Keratinocyte (primary cell): ENCODE data around the gene EFR3B. TPM values are rescaled to one million over a fixed set of nuclear protein-coding genes. Genes with fewer than 3 reads are reported as not detected.

ENCODE experiments used
- DNase-seq: peaks from one replicate; pipeline ENCODE4 v3.0.0-alpha.2; 2011; ENCODE audit warnings: low read depth, missing footprints, low spot score
- FAIRE-seq: peaks from 2 replicates; lab custom pipeline; 2011; peaks lifted over from hg19 to GRCh38; lab: Jason Lieb, UNC
- H2AFZ ChIP-seq: 2 replicates; pipeline ENCODE4 v1.6.0; 2012; ENCODE audit warnings: low read length, control low read depth, inconsistent platforms; ENCODE audit not compliant: control insufficient read depth
- H3K27ac ChIP-seq: 2 replicates; pipeline ENCODE4 v1.5.1; 2011; ENCODE audit warnings: low read length; ENCODE audit not compliant: control insufficient read depth, insufficient read depth
- H3K27me3 ChIP-seq: 3 replicates; pipeline ENCODE4 v1.6.0; 2011; ENCODE audit warnings: low read length; ENCODE audit not compliant: control insufficient read depth, insufficient read depth; ENCODE audit errors: extremely low read depth
- H3K36me3 ChIP-seq, 2 experiments: 2 replicates in 1 of 2; 3 replicates in 1 of 2; pipeline ENCODE4 v1.5.1; 2011; ENCODE audit warnings: low read length in 2 of 2, mild to moderate bottlenecking in 1 of 2; ENCODE audit not compliant: control insufficient read depth in 2 of 2, insufficient read depth in 2 of 2; ENCODE audit errors: extremely low read depth in 1 of 2
- H3K4me1 ChIP-seq: 3 replicates; pipeline ENCODE4 v1.5.1; 2011; ENCODE audit warnings: low read length; ENCODE audit not compliant: control insufficient read depth, insufficient read depth; ENCODE audit errors: extremely low read depth
- H3K4me2 ChIP-seq: 3 replicates; pipeline ENCODE4 v1.6.0; 2011; ENCODE audit warnings: low read depth, low read length; ENCODE audit not compliant: control insufficient read depth, insufficient read depth; ENCODE audit errors: extremely low read depth
- H3K4me3 ChIP-seq, 3 experiments: fragments of 200-600 bp in 1 of 3; sonication (generic) in 1 of 3; 2 replicates in 2 of 3; 3 replicates in 1 of 3; pipeline ENCODE4 v1.5.1; 2011 to 2016; ENCODE audit warnings: low read length in 3 of 3, mild to moderate bottlenecking in 3 of 3, control low read depth in 2 of 3, inconsistent platforms in 1 of 3, low read depth in 1 of 3, mixed read lengths in 1 of 3, mixed run types in 1 of 3, moderate library complexity in 1 of 3; ENCODE audit not compliant: control insufficient read depth in 2 of 3, insufficient read depth in 2 of 3; ENCODE audit errors: extremely low read depth in 1 of 3
- H3K79me2 ChIP-seq: 2 replicates; pipeline ENCODE4 v1.6.0; 2012; ENCODE audit warnings: low read length; ENCODE audit not compliant: control insufficient read depth, insufficient read depth
- H3K9ac ChIP-seq: 3 replicates; pipeline ENCODE4 v1.6.0; 2011; ENCODE audit warnings: low read length; ENCODE audit not compliant: control insufficient read depth, insufficient read depth; ENCODE audit errors: extremely low read depth
- H3K9me1 ChIP-seq: 3 replicates; pipeline ENCODE4 v1.6.0; 2011; ENCODE audit warnings: low read length; ENCODE audit not compliant: control insufficient read depth, insufficient read depth; ENCODE audit errors: extremely low read depth
- H3K9me3 ChIP-seq: 2 replicates; pipeline ENCODE4 v1.5.1; 2012; ENCODE audit warnings: low read depth, low read length; ENCODE audit not compliant: control insufficient read depth
- H4K20me1 ChIP-seq: 3 replicates; pipeline ENCODE4 v1.6.0; 2011; ENCODE audit warnings: low read length; ENCODE audit not compliant: control insufficient read depth, insufficient read depth; ENCODE audit errors: extremely low read depth
- EZH2 ChIP-seq: IDR thresholded peaks from one replicate; pipeline ENCODE4 v1.6.1; 2012; ENCODE audit warnings: inconsistent platforms, mild to moderate bottlenecking, low read length, moderate library complexity
- dilution Hi-C: fragments of 300-500 bp; cut with MboI; formaldehyde crosslinking; loops from one replicate; pipeline ENCODE4 v1.7.0; 2020; ENCODE audit warnings: low sequenced_read_pairs; ENCODE audit not compliant: extremely low pct_ligation_motif_present
- polyA plus RNA-seq, 5 experiments: library from polyadenylated mRNA; depleted of rRNA in 3 of 5; stranded (reverse) in 3 of 5; stranded (forward) in 1 of 5; unstranded in 1 of 5; fragments of >200 nt; gene quantifications; 1 replicate in 1 of 5; 2 replicates in 3 of 5; 3 replicates in 1 of 5; pipeline versions ENCODE4 v1.2.1 to v1.2.3, GENCODE V29; 2011 to 2012; ENCODE audit warnings: missing spikeins in 2 of 5, low read depth in 1 of 5, low replicate concordance in 1 of 5
- TF ChIP-seq, protein P1 (sequence below), 3 experiments: IDR thresholded peaks in 1 of 3; conservative IDR thresholded peaks in 1 of 3; optimal IDR thresholded peaks in 1 of 3; 2 replicates in 2 of 3; 3 replicates in 1 of 3; pipeline versions ENCODE3 to v1.5.1; 2011; ENCODE audit warnings: low read length in 3 of 3, mild to moderate bottlenecking in 3 of 3, moderate library complexity in 2 of 3, control low read depth in 1 of 3, inconsistent platforms in 1 of 3; ENCODE audit not compliant: insufficient read depth in 2 of 3; ENCODE audit errors: extremely low read depth in 1 of 3

The EFR3B gene
- polyA plus RNA-seq, 1 donor (not counting 4 experiments of a cell fraction or from before 2014, with no cell fraction given) = 0.09 TPM

DNA sequence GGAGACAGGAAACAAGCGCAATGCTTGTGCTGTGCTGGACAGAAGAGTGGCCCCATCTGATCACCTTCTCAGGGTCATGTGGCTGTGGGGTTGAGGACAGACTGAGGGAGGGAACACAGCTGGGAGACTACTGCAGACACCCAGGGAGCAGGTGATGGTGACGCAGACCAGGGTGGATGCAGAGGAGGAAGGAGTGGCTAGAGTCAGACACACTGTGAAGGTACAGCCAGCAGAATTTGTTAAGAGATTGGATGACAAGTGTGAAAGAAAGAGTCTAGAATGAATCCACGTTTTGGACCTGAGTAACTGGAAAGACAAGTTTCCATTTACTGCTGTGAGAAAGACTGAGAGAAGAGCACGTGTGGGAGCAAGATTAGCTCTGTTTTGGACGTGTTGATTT lies 142.4 kb downstream of the EFR3B start:
- H2AFZ ChIP-seq = peak overlapping the region; percentile 49
- H4K20me1 ChIP-seq = no peaks in the 10 kb centered on the region
- no peaks in the 10 kb centered on the region for H3K27me3 ChIP-seq
- TF ChIP-seq, protein P1, sequence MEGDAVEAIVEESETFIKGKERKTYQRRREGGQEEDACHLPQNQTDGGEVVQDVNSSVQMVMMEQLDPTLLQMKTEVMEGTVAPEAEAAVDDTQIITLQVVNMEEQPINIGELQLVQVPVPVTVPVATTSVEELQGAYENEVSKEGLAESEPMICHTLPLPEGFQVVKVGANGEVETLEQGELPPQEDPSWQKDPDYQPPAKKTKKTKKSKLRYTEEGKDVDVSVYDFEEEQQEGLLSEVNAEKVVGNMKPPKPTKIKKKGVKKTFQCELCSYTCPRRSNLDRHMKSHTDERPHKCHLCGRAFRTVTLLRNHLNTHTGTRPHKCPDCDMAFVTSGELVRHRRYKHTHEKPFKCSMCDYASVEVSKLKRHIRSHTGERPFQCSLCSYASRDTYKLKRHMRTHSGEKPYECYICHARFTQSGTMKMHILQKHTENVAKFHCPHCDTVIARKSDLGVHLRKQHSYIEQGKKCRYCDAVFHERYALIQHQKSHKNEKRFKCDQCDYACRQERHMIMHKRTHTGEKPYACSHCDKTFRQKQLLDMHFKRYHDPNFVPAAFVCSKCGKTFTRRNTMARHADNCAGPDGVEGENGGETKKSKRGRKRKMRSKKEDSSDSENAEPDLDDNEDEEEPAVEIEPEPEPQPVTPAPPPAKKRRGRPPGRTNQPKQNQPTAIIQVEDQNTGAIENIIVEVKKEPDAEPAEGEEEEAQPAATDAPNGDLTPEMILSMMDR (optimal IDR thresholded peaks at IDR 0.05 in 1 of 3, IDR thresholded peaks at IDR 0.05 in 1 of 3, conservative IDR thresholded peaks at IDR 0.05 in 1 of 3; ENCODE audit: extremely low read depth in 1 of 3, insufficient read depth in 2 of 3, low read length in 3 of 3) = no peak
- TF ChIP-seq EZH2 = no peak
- H3K4me3 ChIP-seq = no peak overlapping the region
- dilution Hi-C loops = no loop called here
- H3K4me1 ChIP-seq = peaks cover 3% of the 10 kb centered on the region
- peak overlapping the region; percentile 17 for H3K4me2 ChIP-seq
- no peaks in the 10 kb centered on the region for H3K9me1 ChIP-seq
- no peaks in the 10 kb centered on the region for H3K79me2 ChIP-seq
- DNase-seq (no peak), FAIRE-seq (no peak)
- H3K9ac ChIP-seq = no peak overlapping the region
- peaks cover 2% of the 10 kb centered on the region for H3K9me3 ChIP-seq
- H3K36me3 ChIP-seq = no peaks in the 10 kb centered on the region
- no peak overlapping the region for H3K27ac ChIP-seq

DNA sequence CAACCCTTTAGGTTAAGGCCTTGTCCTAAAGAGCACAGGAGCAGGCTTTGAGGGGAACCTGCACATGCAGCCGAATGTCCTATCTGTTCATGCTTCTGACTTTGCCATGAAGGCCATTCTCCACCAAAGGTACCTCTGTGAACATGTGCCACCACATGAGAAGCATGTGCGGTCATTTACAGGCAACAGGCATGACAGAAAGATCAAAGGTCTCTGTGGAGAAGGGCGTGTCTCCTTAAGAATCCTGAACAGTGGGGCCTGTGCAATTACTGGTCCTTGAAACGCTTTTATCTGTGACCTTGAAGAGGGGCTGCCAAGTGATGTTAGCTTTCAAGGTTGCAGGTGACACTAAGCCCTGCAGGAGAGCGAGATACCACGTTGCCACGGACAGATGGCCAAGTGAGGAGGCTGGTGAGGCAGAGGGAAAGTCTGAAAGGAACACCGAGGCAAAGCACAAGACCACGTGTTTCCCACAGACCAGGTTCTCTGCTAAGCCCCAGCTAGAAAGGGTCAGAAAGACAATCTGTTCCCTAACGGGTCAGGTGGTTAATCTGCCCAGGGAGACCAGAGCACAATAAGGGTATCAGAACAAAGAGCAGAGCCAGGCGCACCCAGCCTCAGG lies 146.0 kb downstream of the EFR3B start:
- TF ChIP-seq, protein P1 (optimal IDR thresholded peaks at IDR 0.05 in 1 of 3, IDR thresholded peaks at IDR 0.05 in 1 of 3, conservative IDR thresholded peaks at IDR 0.05 in 1 of 3; ENCODE audit: extremely low read depth in 1 of 3, insufficient read depth in 2 of 3, low read length in 3 of 3) = no peak
- TF ChIP-seq EZH2 = no peak
- Histone ChIP-seq H3K4me2 (no peak overlapping the region), H3K4me3 (no peak overlapping the region), H3K4me1 (peaks cover 3% of the 10 kb centered on the region), H3K79me2 (no peaks in the 10 kb centered on the region), H4K20me1 (no peaks in the 10 kb centered on the region), H3K9me3 (no peaks in the 10 kb centered on the region), H3K27me3 (no peaks in the 10 kb centered on the region), H3K36me3 (no peaks in the 10 kb centered on the region), H3K9ac (no peak overlapping the region), H3K27ac (no peak overlapping the region), H3K9me1 (no peaks in the 10 kb centered on the region), H2AFZ (no peak overlapping the region)
- no peak for DNase-seq
- no peak for FAIRE-seq
- dilution Hi-C loops = no loop called here
